ENCODE results near the gene ABTB2. TPM values are rescaled to one million over a fixed set of nuclear protein-coding genes. Genes with fewer than 3 reads are reported as not detected.

ABTB2 gene
- total RNA-seq, 2 experiments from 2014 or later, result 1.2 TPM

DNA sequence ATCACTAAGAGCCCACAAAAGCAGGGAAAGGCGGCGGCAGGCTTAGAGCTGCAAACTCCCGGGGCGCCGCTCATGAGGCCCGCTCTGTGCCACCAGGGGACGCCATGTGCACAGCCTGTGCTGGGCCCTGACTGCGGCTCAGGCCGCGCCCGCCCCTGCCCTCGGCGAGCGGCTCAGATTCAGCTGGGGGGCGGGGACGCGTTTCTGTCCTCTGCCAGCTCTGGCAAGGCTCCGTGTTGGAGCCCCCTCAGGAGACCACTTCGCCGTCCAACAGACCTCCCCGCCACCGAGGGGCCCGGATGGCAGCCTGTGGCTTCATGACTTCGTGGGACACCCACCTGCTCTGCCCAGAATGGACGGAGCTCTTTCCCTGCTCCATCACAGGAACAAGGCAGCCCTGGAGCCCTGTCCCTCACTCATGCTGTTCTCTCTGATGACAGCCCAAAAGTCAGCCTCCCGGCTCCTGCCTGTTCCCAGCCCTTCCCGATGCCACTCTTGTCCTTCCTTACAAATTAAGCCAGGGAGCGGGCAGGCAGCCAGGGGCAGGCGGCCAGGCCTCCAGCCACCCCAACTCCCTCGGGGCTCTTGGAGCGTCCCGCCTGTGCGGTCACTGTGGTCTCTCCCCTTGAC lies 183.3 kb downstream of the ABTB2 start:
- Mint-ChIP-seq H3K27ac (no peak overlapping the region), H3K9me3 (ENCODE audit: low read depth) (no peaks in the 10 kb centered on the region), H3K36me3 (ENCODE audit: low read depth) (no peaks in the 10 kb centered on the region), H3K4me3 (peak overlapping the region; percentile 9), H3K4me1 (peaks cover 11% of the 10 kb centered on the region), H3K27me3 (peaks cover 2% of the 10 kb centered on the region)
- ChIA-PET CTCF (interaction anchor here (0.6 to 5.7 kb wide), 49 partner anchors 8 to 1280 kb away, joined by 3 to 70 read pairs (median 5); partner anchors contain the start of genes ABTB2 and CAPRIN1), POLR2A (interaction anchor here (0.6 to 1.1 kb wide), 4 partner anchors 167 to 284 kb away, joined by 3 to 5 read pairs (median 4); partner anchors contain the start of gene ABTB2)
- peak; percentile 92 for DNase-seq
- intact Hi-C loops (cut with DNase I, micrococcal nuclease), result loop anchor here (1.0 to 10.0 kb wide), 10 partner anchors 60 to 320 kb away; no protein-coding TSS in a partner anchor
- peak; percentile 99 for ATAC-seq

DNA sequence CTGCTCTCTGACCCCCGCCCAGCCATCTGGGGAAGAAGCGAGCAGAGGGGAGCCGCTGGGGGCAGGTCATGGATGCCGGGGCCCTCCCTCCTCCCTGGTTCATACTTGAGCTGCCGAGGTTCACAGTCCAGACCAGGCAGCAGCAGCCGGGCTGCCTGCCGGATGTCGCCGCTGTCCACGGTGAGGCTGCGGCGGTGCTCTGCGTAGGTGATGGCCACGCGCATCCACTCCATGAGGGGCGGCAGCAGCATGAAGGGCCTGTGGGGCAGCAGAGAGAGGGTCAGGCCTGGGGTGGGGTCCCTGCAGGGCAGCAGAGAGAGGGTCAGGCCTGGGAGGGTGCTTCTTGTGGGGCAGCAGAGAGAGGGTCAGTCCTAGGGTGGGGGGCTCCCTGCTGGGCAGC lies 184.8 kb downstream of the ABTB2 start:
- no peaks in the 10 kb centered on the region for H3K9me3 Mint-ChIP-seq (ENCODE audit: low read depth)
- no peak overlapping the region for H3K4me3 Mint-ChIP-seq
- no peaks in the 10 kb centered on the region for H3K36me3 Mint-ChIP-seq (ENCODE audit: low read depth)
- peaks cover 2% of the 10 kb centered on the region for H3K27me3 Mint-ChIP-seq
- H3K4me1 Mint-ChIP-seq, result peaks cover 11% of the 10 kb centered on the region
- intact Hi-C loops (cut with DNase I, micrococcal nuclease), result loop anchor here (5.0 to 10.0 kb wide), 3 partner anchors 292 to 319 kb away; no protein-coding TSS in a partner anchor
- no peak overlapping the region for H3K27ac Mint-ChIP-seq
- POLR2A ChIA-PET, result no interaction called here
- ATAC-seq (no peak), DNase-seq (no peak)
- CTCF ChIA-PET, result interaction anchor here (1.0 to 5.7 kb wide), 7 partner anchors 12 to 295 kb away, joined by 3 to 70 read pairs (median 16); partner anchors contain the start of gene ABTB2

DNA sequence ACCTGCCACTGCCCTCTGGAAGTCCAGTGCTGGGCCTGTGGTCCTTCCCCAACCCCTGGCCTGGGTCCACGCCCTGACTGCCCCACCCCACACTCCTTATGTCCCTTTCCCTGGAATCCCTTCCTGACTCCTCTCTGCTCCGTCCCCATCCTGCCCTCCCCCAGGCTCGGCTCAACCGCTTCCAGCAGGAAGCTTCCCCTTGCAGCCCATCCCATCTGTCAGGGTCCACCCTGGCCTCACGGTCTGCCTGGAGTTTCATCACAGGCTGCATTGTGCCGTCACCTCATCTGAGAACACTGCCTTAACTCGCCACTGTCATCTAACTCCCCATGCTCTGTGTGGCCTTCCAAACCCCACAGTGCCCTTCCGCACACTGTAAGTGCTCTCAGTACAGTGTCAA lies 188.1 kb downstream of the ABTB2 start:
- Mint-ChIP-seq H3K27me3 (no peaks in the 10 kb centered on the region), H3K4me1 (no peaks in the 10 kb centered on the region), H3K36me3 (ENCODE audit: low read depth) (no peaks in the 10 kb centered on the region), H3K27ac (no peak overlapping the region), H3K9me3 (ENCODE audit: low read depth) (no peaks in the 10 kb centered on the region), H3K4me3 (no peak overlapping the region)
- ChIA-PET POLR2A (no interaction called here), CTCF (interaction anchor here (0.6 to 1.4 kb wide), 4 partner anchors 11 to 286 kb away, joined by 3 to 4 read pairs (median 3); partner anchors contain the start of gene ABTB2)
- intact Hi-C loops (cut with DNase I, micrococcal nuclease), result loop anchor here (5.0 to 10.0 kb wide), 3 partner anchors 295 to 323 kb away; no protein-coding TSS in a partner anchor
- ATAC-seq (no peak), DNase-seq (no peak)

DNA sequence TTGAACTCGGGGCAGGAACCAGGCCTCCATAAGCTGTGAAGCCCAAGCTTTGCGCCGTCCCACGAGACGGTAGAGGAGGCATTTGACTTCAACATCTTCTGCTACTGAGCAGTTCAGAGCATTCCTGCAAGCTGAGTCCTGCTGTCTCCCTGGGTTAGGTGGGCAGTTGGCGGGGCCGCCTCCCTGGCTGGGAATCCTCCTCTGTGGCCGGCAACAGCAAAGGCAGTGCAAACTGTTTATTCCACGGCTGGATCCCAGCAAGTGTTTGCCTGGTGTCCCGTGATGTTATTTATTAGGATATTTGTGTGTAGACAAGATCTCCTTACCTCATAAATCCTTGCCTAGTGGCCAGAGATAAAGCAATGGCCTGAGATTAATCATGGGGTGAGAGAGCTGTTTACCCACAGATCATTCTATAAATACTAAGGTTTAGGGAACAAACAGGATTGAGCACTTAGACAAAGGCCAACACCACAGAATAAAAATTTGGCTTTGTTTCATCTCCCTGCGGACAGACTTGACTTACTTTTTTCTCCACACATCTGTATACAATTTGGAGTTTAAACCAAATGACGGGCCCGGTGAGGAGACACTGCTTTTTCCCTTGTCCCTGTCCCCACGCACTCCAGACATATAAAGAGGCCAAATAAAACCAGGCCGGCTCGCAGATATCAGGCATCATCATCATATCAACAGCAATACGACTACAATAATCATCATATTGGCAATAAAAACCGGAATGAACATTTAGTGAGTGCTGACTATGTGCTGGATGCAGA lies 189.0 kb downstream of the ABTB2 start:
- no peak overlapping the region for H3K4me3 Mint-ChIP-seq
- H3K4me1 Mint-ChIP-seq, result no peaks in the 10 kb centered on the region
- intact Hi-C loops (cut with DNase I, micrococcal nuclease), result no loop called here
- ChIA-PET CTCF (interaction anchor here (0.6 to 1.6 kb wide), 3 partner anchors 12 to 188 kb away, joined by 3 to 6 read pairs (median 4); no protein-coding TSS in a partner anchor), POLR2A (no interaction called here)
- no peaks in the 10 kb centered on the region for H3K36me3 Mint-ChIP-seq (ENCODE audit: low read depth)
- DNase-seq, result no peak
- H3K27ac Mint-ChIP-seq, result no peak overlapping the region
- no peak for ATAC-seq
- no peaks in the 10 kb centered on the region for H3K9me3 Mint-ChIP-seq (ENCODE audit: low read depth)
- H3K27me3 Mint-ChIP-seq, result no peaks in the 10 kb centered on the region

DNA sequence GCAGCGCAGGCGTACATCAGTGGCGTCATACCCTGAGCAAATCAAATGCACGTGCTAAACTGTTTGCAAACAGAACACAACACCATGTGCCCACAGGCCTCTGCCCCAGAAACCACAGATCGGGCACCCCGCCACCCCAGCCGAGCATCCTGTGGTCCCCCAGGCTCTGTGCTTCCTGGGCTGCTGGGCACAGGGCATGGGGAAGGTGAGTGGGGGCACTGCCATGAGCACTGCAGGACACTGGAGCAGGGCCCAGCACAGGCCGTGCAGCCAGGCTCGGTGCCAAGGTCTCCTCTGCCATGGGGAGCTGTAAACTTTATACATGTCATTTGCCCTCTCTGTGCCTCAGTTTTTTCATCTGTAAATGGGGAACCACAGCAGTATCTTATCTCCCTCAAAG lies 189.8 kb downstream of the ABTB2 start:
- ChIA-PET CTCF (interaction anchor here (0.6 to 1.6 kb wide), 4 partner anchors 8 to 189 kb away, joined by 4 to 6 read pairs (median 4); no protein-coding TSS in a partner anchor), POLR2A (no interaction called here)
- ATAC-seq, result no peak
- Mint-ChIP-seq H3K4me3 (no peak overlapping the region), H3K27me3 (no peaks in the 10 kb centered on the region), H3K9me3 (ENCODE audit: low read depth) (no peaks in the 10 kb centered on the region), H3K4me1 (no peaks in the 10 kb centered on the region), H3K36me3 (ENCODE audit: low read depth) (no peaks in the 10 kb centered on the region), H3K27ac (no peak overlapping the region)
- no peak for DNase-seq
- intact Hi-C loops (cut with DNase I, micrococcal nuclease), result no loop called here

DNA sequence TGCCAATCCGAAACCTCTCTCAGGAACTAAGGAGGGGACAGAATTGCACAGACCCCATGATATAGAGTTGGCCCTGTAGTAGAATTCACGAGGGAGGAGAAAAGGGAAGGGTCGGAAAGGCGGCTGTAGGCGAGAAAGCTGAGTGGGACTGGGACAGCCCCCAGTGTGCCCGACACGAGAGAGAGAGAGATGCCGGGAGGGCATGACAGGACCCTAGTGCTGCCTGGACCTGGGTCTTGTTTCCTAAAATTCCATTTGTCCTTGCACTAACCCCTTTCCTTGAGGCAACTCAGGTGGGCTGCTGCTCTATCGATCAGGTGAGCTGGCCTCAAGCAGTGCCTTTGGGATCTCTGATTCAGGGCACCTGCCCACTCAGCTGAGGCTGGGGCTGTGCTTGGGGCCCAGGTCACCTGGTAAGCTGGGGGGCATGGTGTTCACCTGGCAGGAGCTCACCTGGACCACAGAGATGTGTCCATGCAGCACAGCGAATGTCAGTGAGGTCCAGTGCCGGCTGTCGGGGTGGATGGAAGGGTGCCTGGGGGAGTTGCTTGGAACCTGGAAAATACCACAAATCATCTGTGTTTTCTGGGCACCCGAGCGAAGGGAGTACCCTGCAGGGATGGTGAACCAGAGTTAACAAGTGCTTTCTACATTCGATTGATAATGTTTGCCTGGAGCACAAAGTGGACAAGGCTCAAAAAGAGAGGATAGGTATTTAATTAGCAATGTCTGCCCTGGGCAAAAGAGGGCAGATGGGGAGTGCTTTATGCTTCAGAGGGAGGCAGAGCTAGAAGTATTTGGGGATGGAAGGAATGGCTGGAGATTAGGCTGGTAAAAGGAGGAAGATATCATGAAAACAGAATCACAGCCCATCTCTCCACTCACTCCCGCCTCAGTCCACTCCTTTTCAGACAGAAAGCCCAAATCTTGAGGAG lies 190.7 kb downstream of the ABTB2 start:
- H3K4me1 Mint-ChIP-seq, result no peaks in the 10 kb centered on the region
- CTCF ChIA-PET, result interaction anchor here (0.9 to 1.6 kb wide), 2 partner anchors 11 to 190 kb away, joined by 3 to 6 read pairs; no protein-coding TSS in a partner anchor
- POLR2A ChIA-PET, result no interaction called here
- H3K4me3 Mint-ChIP-seq, result no peak overlapping the region
- no peak for ATAC-seq
- DNase-seq, result no peak
- H3K36me3 Mint-ChIP-seq (ENCODE audit: low read depth), result no peaks in the 10 kb centered on the region
- no peaks in the 10 kb centered on the region for H3K27me3 Mint-ChIP-seq
- no peak overlapping the region for H3K27ac Mint-ChIP-seq
- H3K9me3 Mint-ChIP-seq (ENCODE audit: low read depth), result no peaks in the 10 kb centered on the region
- intact Hi-C loops (cut with DNase I, micrococcal nuclease), result no loop called here

DNA sequence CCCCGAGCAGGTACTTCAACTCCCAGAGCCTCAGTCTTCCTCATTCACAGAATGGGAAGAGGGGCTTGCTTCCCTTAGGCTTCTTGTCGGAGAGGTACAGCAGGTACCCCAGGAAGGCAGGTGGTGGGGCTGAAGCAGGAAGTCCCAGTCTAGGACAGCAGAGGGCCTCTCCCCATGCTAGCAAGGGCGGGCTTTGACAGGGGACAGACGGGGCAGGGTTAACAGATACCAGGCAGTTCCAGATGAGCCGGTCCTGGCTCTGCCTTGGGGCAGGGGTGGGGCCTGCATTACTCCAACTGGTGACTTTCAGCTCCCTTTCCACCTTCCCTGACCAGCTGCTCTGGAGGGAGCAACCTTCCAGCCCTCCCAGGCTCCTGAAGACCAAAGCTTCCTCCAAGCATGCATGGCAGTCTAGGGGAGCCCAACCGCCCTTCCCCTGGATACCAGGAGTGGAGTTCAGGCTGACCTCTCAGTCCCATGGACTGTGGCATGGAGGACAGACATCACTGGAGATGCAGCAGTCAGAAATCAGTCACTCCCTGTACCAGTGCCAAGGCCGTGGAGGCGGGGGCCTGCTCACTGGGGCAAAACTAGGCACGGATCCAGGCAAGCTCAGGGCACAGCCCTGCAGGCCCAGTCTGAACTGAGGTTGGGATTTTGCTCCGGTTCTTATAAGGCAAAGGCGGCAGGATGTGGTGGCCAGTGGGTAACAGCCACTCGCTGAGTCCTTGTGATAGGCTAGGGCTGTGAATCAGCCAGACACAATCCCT lies 191.8 kb downstream of the ABTB2 start:
- no peak for DNase-seq
- no peak overlapping the region for H3K27ac Mint-ChIP-seq
- H3K9me3 Mint-ChIP-seq (ENCODE audit: low read depth), result no peaks in the 10 kb centered on the region
- no peaks in the 10 kb centered on the region for H3K27me3 Mint-ChIP-seq
- POLR2A ChIA-PET, result interaction anchor here (0.7 kb wide), 1 partner anchor 12 kb away, joined by 4 read pairs; no protein-coding TSS in a partner anchor
- H3K36me3 Mint-ChIP-seq (ENCODE audit: low read depth), result no peaks in the 10 kb centered on the region
- H3K4me3 Mint-ChIP-seq, result no peak overlapping the region
- H3K4me1 Mint-ChIP-seq, result no peaks in the 10 kb centered on the region
- intact Hi-C loops (cut with DNase I, micrococcal nuclease), result no loop called here
- ATAC-seq, result no peak
- CTCF ChIA-PET, result interaction anchor here (0.9 to 1.7 kb wide), 2 partner anchors 9 to 10 kb away, joined by 3 to 6 read pairs; no protein-coding TSS in a partner anchor

DNA sequence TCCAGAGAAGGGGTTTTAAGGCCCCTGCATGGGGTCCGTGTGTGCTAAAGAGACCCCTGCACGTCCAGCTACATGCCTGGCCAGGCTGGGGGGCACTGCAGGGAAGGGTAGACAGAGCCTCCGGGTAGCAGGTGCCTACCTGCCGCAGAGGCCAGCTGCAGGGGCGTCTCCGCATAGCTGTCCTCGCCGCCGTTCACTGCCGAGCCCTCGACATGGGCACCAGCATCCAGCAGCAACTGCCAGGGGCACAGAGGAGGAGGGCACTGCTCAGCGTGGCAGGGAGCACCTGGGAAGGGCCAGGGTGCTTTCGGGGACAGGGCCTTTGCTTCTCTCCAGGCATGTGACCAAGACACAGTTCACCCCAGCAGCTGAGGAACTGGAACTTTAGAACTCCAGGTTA lies 192.7 kb downstream of the ABTB2 start:
- Mint-ChIP-seq H3K4me3 (no peak overlapping the region), H3K27ac (no peak overlapping the region), H3K36me3 (ENCODE audit: low read depth) (peaks cover under 1% of the 10 kb centered on the region), H3K4me1 (no peaks in the 10 kb centered on the region), H3K9me3 (ENCODE audit: low read depth) (no peaks in the 10 kb centered on the region), H3K27me3 (no peaks in the 10 kb centered on the region)
- POLR2A ChIA-PET, result no interaction called here
- intact Hi-C loops (cut with DNase I, micrococcal nuclease), result no loop called here
- DNase-seq (no peak), ATAC-seq (no peak)
- CTCF ChIA-PET, result interaction anchor here (1.7 kb wide), 1 partner anchor 9 kb away, joined by 6 read pairs; no protein-coding TSS in a partner anchor

DNA sequence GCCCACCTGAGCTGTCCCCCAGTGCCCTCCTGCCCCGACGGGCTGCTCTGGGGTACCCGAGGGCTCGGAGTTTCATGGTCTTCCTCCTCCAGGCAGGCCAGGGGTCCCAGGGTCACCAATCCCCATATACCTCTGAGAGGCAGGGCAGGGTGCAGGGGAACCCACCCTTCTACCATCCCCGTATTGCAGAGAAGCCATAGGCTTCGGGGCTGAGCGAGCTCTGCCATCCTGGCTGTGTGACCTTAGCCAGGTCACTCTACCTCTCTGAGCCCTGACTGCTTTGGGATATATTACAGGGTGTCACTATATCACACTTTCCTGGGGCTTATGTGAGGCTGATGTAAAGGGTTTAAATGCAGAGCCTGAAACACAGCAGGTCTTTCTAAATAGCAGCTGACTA lies 195.0 kb downstream of the ABTB2 start:
- DNase-seq (no peak), ATAC-seq (no peak)
- intact Hi-C loops (cut with DNase I, micrococcal nuclease), result no loop called here
- no peak overlapping the region for H3K27ac Mint-ChIP-seq
- POLR2A ChIA-PET, result no interaction called here
- H3K4me3 Mint-ChIP-seq, result no peak overlapping the region
- CTCF ChIA-PET, result no interaction called here
- H3K9me3 Mint-ChIP-seq (ENCODE audit: low read depth), result no peaks in the 10 kb centered on the region
- peaks cover 5% of the 10 kb centered on the region for H3K4me1 Mint-ChIP-seq
- no peaks in the 10 kb centered on the region for H3K27me3 Mint-ChIP-seq
- peaks cover 8% of the 10 kb centered on the region for H3K36me3 Mint-ChIP-seq (ENCODE audit: low read depth)

DNA sequence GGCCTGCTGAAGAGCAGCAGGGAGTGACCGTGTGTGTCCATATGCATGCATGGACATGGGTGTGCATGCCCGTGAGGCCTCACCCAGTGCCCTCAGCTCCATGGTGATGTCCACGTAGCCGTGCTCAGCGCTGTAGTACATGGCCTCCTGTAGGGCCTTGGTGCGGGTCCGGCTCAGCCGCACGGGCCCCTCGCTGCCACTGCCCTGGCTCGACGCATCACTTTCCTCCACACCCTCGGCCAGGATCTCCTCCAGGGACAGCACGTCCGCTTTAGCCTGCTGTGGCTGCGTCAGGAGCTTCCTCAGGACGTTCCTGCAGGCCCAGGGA lies 195.4 kb downstream of the ABTB2 start:
- Mint-ChIP-seq H3K27ac (no peak overlapping the region), H3K4me1 (peaks cover 5% of the 10 kb centered on the region), H3K27me3 (no peaks in the 10 kb centered on the region), H3K9me3 (ENCODE audit: low read depth) (no peaks in the 10 kb centered on the region), H3K4me3 (no peak overlapping the region), H3K36me3 (ENCODE audit: low read depth) (peaks cover 8% of the 10 kb centered on the region)
- no peak for ATAC-seq
- ChIA-PET POLR2A (no interaction called here), CTCF (interaction anchor here (0.6 kb wide), 1 partner anchor 71 kb away, joined by 3 read pairs; no protein-coding TSS in a partner anchor)
- intact Hi-C loops (cut with DNase I, micrococcal nuclease), result no loop called here
- DNase-seq, result no peak
